Measurements from ENCODE around the gene STK32B.

DNA sequence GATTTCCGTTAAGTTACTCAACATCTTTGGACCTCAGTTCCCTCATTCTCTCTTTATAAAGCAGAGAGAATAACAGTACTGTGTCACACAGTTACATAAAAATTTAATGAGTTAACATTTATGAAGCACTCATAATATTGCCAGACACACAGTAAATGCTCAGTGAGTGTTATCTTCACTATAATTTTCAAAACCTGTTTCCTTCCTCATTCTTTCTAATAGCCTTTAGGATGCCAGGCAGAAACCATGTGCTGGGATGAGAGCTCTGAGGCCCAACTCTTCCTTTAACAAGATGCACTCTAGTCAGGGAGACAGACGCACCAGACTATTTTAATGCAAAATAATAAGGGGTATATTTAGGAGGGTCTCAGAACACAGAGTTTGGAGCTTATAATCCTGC is 208.2 kb downstream of the STK32B start:
- TF ChIP-seq FOXK2 (IDR thresholded peaks at IDR 0.05) = no peak
- TF ChIP-seq SP1 (IDR thresholded peaks at IDR 0.05) = no peak
- TF ChIP-seq ARNT (IDR thresholded peaks at IDR 0.05) = no peak
- TF ChIP-seq BHLHE40 (IDR thresholded peaks at IDR 0.05; ENCODE audit: borderline replicate concordance) = no peak
- TF ChIP-seq FOXM1 (IDR thresholded peaks at IDR 0.05; ENCODE audit: borderline replicate concordance) = no peak
- TF ChIP-seq ELF4 (IDR thresholded peaks at IDR 0.05) = no peak
- TF ChIP-seq SUZ12 (IDR thresholded peaks at IDR 0.05) = no peak
- no peak for TF ChIP-seq TARDBP (IDR thresholded peaks at IDR 0.05)
- TF ChIP-seq HDGF (IDR thresholded peaks at IDR 0.05; ENCODE audit: borderline replicate concordance) = no peak
- TF ChIP-seq L3MBTL2 (conservative IDR thresholded peaks at IDR 0.05) = no peak
- no peak for TF ChIP-seq ZNF384 (IDR thresholded peaks at IDR 0.05)
- TF ChIP-seq LEF1 (IDR thresholded peaks at IDR 0.05; ENCODE audit: borderline replicate concordance) = no peak
- no peak for TF ChIP-seq FOXA1 (IDR thresholded peaks at IDR 0.05)
- TF ChIP-seq, protein P1, sequence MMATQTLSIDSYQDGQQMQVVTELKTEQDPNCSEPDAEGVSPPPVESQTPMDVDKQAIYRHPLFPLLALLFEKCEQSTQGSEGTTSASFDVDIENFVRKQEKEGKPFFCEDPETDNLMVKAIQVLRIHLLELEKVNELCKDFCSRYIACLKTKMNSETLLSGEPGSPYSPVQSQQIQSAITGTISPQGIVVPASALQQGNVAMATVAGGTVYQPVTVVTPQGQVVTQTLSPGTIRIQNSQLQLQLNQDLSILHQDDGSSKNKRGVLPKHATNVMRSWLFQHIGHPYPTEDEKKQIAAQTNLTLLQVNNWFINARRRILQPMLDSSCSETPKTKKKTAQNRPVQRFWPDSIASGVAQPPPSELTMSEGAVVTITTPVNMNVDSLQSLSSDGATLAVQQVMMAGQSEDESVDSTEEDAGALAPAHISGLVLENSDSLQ (IDR thresholded peaks at IDR 0.05) = no peak
